Hematopoietic multipotent progenitor cell treated with erythropoietin and hydrocortisone succinate and interleukin-3 and kit ligand, for 15 days (in vitro differentiated cells): ENCODE measurements around the gene ADGRD1.

Experiments
- DNase-seq: peaks from one replicate; pipeline ENCODE4 v3.0.0-alpha.2; 2015; ENCODE audit warnings: low spot score

The ADGRD1 gene

GRCh38 chr12:131024721-131025120 lies 71.0 kb downstream of the ADGRD1 start:
- no peak for DNase-seq

- no peak for DNase-seq
Observed at GRCh38 chr12:131025234-131025633, 71.5 kb downstream of the ADGRD1 start.

- no peak for DNase-seq
Observed at GRCh38 chr12:131025939-131026702, 72.4 kb downstream of the ADGRD1 start.

GRCh38 chr12:131026754-131027153 lies 73.0 kb downstream of the ADGRD1 start:
- DNase-seq: no peak

- no peak for DNase-seq
Observed at GRCh38 chr12:131027264-131027663, 73.6 kb downstream of the ADGRD1 start.

GRCh38 chr12:131027876-131028586 lies 74.3 kb downstream of the ADGRD1 start:
- DNase-seq: no peak

GRCh38 chr12:131028587-131029338 lies 75.1 kb downstream of the ADGRD1 start:
- no peak for DNase-seq

- no peak for DNase-seq
Observed at GRCh38 chr12:131030472-131031328, 77.0 kb downstream of the ADGRD1 start.

GRCh38 chr12:131032082-131032750 lies 78.5 kb downstream of the ADGRD1 start:
- no peak for DNase-seq

GRCh38 chr12:131033486-131033885 lies 79.8 kb downstream of the ADGRD1 start:
- DNase-seq: no peak

GRCh38 chr12:131033886-131034482 lies 80.3 kb downstream of the ADGRD1 start:
- DNase-seq: no peak

- no peak for DNase-seq
Observed at GRCh38 chr12:131034631-131035244, 81.0 kb downstream of the ADGRD1 start.

GRCh38 chr12:131035245-131035681 lies 81.6 kb downstream of the ADGRD1 start:
- no peak for DNase-seq

- DNase-seq: no peak
Observed at GRCh38 chr12:131038159-131038558, 84.5 kb downstream of the ADGRD1 start.

- DNase-seq: no peak
Observed at GRCh38 chr12:131038961-131039950, 85.5 kb downstream of the ADGRD1 start.

- no peak for DNase-seq
Observed at GRCh38 chr12:131040491-131040890, 86.8 kb downstream of the ADGRD1 start.

GRCh38 chr12:131041216-131041967 lies 87.7 kb downstream of the ADGRD1 start:
- no peak for DNase-seq
